Measurements from ENCODE around the gene FAM47E. TPM values are rescaled to one million over a fixed set of nuclear protein-coding genes. Genes with fewer than 3 reads are reported as not detected.

The FAM47E gene
- total RNA-seq, 2 donors from 2014 or later, result not detected

Other genes with a start within 250 kb of the FAM47E start
- 1 to 10 TPM in 1 of 2 donors, not detected in 1; 1.4 TPM for gene CXCL9, start 244.2 kb upstream of the FAM47E start, total RNA-seq
- 1 to 10 TPM in 1 of 2 donors, under 1 TPM in 1; 0.20 to 1.2 TPM for gene CXCL10, start 228.2 kb upstream of the FAM47E start, total RNA-seq
- under 1 TPM; 0.21 to 0.23 TPM for gene CXCL11, start 215.7 kb upstream of the FAM47E start, total RNA-seq
- gene ART3, start 177.0 kb upstream of the FAM47E start, total RNA-seq, result under 1 TPM in 1 of 2 donors, not detected in 1; 0.82 TPM
- gene NUP54, start 103.3 kb upstream of the FAM47E start, total RNA-seq, result 10 to 100 TPM; 63.6 to 72.8 TPM
- 1 to 10 TPM; 2.3 to 6.5 TPM for gene SCARB2, start 37.9 kb upstream of the FAM47E start, total RNA-seq
- gene STBD1, start 55.0 kb downstream of the FAM47E start, total RNA-seq, result under 1 TPM in 1 of 2 donors, not detected in 1; 0.19 TPM
- gene CCDC158, start 169.4 kb downstream of the FAM47E start, total RNA-seq, result not detected
- gene SHROOM3, start 183.5 kb downstream of the FAM47E start, total RNA-seq, result under 1 TPM; 0.20 to 0.21 TPM